NCI-H1694 treated with DMSO at 0.1 percent for 48 hours (cell line): Measurements from ENCODE around the gene SDR9C7.
"Not testable (repeated sequence)": the region's sequence is repeated elsewhere in the genome, so short reads cannot be mapped to it uniquely, and the experiment has no call there.

Source experiments
- DNase-seq: peaks from one replicate; lab custom pipeline; 2025; lab: John Stamatoyannopoulos, UW

Gene SDR9C7

DNA sequence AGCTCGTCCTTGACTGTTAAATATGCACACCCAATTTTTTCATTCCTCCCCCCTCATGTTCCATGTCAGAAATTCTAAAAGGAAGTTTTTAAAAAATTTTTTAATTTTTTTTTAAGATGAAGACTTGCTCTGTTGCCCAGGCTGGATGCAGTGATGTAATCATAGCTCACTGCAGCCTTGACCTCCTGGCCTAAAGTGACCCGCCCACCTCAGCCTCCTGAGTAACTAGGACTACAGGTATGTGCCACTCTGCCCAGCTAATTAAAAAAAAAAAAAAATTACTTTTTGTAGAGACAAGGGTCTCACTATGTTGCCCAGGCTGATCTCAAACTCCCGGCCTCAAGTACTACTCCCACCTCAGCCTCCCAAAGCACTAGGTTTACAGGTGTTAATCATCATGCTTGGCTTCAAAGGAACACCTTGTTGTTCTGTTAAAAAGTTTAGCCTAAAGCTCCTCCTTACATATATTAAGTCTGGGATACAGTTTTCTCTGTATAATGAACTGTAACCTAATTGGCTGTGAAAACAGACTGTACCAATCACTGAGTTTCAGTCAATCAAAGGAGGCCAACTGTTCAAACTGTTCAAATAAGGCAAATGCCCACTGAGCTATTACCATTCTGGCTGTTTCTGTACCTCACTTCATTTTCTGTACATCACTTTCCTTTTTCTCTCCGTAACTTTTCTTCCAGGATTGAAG, 17.8 kb downstream of the SDR9C7 start:
- DNase-seq, result no peak

DNA sequence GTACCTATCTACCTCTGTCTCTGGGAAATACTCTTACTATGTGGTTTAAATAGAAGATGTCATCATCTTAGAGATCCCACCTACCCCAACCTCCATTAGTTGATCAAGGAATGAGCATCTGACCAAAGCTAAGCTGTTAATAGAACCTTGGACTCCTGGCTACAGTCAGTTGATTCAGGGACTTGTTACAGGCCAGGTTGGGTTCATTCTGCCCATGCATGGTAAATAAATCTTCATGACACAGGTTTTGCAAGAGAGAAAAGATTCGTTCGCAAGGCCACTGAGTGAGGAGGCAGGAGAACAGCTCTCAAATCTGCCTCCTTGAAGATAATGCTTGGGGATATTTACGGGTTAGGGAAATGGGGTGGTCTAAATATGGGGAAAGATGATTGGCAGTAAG, 19.5 kb downstream of the SDR9C7 start:
- DNase-seq, result no peak

DNA sequence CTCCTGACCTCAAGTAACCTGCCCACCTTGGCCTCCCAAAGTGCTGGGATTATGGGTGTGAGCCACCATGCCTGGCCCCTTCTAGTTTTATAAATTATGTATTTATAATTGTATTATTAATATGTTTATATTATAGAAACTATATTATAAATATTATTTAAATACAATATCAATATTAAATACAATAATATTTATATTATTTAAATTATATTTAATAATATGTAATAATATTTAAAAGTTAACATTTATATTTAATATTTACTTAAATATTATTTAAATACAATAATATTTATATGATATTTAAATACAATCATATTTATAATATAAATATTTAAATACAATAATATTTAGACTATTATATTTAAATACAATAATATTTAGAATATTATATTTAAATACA, 20.0 kb downstream of the SDR9C7 start:
- no peak for DNase-seq

DNA sequence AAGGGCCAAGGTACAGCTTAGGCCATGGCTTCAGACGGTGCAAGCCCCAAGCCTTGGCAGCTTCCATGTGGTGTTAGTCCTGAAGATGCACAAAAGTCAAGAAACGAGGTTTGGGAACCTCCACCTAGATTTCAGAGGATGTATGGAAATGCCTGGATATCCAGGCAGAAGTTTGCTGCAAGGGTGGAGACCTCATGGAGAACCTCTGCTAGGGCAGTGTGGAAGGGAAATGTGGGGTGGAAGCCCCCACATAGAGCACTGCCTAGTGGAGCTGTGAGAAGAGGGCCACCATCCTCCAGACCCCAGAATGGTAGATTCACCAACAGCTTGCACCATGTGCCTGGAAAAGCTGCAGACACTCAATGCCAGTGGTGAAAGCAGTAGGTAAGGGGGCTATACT, 24.8 kb downstream of the SDR9C7 start:
- DNase-seq, result not testable (repeated sequence)

DNA sequence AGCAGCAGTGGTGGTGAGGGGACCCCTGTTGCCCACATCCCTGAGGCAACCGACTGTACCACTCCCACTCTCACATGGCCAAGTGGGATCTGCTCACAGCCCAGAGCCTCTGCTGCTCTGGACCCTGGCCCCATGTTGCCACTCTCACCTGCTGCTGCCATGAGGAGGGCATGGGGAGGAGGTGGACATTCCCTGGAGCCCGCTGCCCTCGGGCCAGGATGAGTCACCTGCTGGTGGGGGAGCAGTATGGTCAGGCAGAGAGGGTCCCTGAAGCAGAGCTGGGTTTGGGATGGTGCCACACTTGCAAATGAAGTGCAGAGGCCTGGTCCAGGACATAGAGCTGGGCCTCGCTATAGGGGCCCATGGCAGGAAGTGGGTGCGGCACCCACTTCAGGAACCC, 26.1 kb downstream of the SDR9C7 start:
- DNase-seq, result no peak

DNA sequence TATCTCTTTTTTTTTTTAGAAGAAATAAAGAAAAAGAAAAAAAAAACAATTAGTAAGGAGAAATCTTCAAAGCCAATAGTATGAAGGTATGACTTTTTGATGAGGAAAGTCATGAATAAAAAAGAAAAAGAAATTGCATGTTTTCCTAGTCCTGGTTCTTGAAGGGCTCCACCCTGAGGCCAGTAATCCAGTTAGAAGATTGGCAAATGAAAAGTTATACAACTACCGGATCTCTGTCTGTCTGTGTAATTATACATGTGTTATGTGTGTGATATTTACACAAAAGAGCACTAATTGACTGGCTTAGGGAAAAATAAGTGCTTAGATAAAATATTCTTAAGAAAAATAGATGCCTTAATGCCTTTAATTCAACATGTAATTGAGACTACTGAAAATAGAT, 28.4 kb downstream of the SDR9C7 start:
- no peak for DNase-seq

DNA sequence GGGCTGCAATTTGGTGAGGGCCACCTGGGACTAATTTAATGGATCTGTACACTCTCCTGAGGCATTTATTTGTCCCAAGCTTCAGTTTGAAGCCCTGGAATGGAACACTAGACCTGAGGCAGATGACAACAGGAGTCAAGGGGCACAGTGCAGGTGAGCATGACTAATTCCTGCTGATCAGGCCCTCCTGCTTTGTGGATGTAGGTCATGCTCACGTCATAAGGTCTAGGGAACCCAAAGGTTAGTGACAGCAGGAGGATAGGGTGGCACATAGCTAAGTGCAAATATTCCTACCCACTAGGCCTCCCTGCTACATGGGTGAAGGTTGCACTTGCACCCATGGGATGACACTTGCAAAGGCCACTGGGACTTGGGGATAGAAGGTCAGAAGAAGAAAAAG, 30.8 kb downstream of the SDR9C7 start:
- DNase-seq, result no peak

DNA sequence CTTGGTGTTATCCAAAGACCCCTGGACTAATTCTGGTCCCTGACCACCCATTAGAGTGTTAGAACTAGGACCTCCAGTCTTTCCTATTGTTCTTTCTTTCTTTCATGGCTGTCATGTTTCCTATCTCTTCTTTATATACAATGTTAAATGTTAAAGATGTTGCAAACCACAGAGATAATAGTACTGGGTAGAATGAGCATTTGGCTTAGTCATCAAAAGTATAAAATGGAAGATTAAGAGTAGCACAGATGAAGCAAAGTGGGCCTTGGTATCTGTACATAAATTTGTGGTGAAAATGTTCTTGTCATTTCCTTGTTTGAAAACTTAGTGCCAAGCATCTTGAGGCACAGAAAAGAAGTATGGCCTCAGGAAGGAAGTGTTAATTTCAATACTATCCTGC, 32.9 kb downstream of the SDR9C7 start:
- not testable (repeated sequence) for DNase-seq

DNA sequence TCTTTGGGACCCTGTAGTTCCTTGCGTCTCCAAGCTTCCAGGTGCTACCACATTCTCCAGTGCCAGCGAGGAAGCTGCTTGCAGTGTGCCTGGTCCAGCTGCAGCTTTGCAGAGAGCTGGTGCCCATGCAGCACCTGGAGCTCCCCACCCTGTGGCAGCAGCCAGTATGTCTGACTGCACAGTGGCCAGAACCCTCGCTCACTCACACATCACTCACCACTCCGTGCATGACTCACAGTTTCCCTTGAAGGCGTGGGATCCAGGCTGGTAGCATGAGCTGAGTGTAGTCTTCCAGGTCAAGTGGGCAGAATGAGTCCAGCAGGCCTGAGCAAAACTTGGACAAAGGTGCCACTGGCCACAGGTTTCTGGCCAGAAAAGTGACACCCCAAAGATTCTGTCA, 33.6 kb downstream of the SDR9C7 start:
- no peak for DNase-seq

DNA sequence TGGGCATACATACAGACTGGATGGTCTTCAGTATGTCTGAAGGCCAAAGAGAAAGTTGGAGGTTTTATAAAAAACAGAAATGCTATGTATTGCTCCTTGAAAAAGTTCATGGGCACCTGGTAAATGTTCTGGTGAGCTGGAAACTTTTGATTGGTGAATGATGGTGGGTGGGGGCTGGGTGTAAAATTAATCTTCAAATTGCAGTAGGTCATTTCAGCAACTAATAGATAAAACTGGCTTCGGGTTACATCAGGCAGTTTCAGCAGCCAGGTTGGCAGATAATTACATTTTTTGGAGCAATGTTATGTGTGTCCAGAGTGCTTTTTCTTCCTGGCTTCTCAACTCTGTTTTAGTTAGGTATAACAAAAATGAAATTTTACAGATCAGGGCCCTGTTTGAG, 35.3 kb downstream of the SDR9C7 start:
- DNase-seq, result no peak

DNA sequence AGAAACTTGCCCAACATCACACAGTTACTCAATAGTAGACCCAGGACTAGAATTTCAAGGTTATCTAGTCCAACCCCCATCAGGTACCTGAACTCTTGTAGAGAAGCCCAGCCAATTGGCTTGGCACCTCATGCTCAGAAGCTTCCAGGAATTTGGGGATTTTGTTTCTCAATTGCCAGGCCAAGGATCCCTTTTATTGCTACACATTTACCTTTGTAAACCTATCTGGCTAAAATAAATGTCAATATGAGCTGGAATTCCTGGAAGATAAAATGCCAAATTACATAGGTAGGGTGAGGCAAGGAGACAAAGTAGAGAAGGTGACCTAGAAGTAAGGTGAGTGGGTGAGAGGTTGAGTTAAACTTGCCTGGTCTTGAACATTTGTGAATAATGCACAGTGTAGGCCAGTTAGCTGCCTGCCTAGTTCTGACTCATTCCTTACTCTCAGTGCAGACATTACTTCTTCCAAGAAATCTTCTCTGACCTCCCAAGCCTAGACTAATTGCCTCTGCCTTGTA, 36.3 kb downstream of the SDR9C7 start:
- no peak for DNase-seq

DNA sequence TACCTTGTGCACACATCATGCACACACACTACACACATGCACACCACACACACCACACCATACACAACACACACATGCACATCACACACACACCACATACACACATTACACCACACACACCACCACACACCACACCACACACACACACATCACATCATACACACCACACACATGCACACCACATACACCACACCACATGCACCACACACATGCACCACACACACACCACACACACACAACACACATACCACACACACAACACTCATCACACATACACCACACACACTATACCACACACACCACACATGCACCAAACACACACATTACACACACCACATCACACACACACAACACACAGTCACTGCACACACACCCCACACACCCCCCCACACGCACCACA, 38.1 kb downstream of the SDR9C7 start:
- DNase-seq, result no peak

DNA sequence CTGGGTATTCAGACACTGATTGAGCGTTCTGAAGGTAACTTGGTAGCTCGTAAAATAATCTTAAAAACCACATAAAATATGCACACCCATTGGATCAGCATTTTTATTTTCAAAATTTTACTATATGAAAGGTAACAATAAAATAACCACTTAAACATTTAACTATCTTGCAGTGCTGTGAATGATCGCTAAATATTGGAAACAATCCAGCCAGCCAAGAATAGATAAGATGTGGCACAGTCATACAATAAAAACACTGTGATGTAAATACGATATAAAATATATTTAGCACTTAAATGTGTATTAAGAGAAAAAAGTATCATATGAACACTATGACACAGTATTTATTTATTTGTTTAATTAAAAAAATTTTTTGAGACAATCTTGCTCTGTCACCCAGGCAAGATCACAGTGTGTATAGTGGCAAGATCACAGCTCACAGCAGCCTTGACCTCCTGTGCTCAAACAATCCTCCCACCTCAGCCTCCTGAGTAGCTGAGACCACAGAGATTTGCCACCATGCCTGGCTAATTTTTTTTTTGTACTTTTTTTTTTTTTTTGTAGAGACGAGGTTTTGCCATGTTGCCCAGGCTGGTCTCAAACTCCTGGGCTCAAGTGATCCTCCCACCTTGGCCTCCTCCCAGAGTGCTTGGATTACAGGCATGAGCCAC, 39.4 kb downstream of the SDR9C7 start:
- no peak for DNase-seq

DNA sequence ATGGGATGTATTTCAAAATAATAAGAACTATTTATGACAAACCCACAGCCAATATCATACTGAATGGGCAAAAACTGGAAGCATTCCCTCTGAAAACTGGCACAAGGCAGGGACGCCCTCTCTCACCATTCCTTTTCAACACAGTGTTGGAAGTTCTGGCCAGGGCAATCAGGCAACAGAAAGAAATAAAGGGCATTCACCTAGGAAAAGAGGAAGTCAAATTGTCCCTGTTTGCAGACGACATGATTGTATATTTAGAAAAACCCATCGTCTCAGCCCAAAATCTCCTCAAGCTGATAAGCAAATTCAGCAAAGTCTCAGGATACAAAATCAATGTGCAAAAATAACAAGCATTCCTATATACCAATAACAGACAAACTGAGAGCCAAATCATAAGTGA, 42.3 kb downstream of the SDR9C7 start:
- DNase-seq, result not testable (repeated sequence)

DNA sequence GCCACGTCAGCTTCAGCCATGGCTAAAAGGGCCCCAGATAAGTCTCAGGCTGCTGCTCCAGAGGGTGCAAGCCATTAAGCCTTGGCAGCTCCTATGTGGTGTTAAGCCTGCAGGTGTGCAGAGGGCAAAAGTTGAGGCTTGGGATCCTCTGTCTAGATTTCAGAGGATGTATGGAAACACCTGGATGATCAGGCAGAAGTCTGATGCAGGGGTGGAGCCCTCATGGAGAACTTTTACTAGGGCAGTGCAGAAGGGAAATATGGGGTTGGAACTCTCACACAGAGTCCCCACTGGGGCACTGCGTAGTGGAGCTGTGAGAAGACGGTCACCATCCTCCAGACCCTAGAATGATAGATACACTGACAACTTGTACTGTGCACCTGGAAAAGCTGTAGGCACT, 47.9 kb downstream of the SDR9C7 start:
- no peak for DNase-seq

DNA sequence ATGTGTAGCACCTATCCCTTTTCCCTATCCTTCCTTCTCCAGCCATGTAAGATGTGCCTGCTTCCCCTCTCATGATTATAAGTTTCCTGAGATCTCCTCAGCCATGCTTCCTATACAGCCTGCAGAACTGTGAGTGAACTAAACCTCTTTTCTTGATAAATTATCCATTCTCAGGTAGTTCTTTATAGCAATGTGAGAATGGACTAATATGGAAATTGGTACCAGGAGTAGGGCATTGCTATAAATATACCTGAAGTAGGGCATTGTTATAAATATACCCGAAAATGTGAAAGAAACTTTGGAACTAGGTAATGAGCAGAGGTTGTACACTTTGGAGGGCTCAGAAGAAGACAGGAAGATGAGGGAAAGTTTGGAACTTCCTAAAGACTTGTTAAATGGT, 48.9 kb downstream of the SDR9C7 start:
- no peak for DNase-seq

DNA sequence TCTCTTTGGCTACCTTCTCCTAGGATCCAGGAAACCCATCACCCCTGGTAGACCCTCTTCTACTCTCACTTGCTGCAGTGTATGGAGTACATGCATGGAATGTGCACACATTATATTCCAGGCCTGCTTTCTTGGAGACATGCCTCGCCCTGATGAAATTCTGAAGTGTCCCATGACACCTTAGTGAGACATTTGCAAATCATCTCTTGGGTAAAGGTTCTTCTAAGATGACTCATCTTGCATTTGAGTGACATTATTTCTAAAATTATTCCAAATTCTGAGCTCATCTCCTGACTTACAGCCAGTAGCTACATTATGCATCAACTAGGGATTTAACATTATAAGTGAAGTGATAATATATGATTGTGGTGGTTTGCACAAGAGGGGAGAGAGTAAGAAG, 49.8 kb downstream of the SDR9C7 start:
- no peak for DNase-seq

DNA sequence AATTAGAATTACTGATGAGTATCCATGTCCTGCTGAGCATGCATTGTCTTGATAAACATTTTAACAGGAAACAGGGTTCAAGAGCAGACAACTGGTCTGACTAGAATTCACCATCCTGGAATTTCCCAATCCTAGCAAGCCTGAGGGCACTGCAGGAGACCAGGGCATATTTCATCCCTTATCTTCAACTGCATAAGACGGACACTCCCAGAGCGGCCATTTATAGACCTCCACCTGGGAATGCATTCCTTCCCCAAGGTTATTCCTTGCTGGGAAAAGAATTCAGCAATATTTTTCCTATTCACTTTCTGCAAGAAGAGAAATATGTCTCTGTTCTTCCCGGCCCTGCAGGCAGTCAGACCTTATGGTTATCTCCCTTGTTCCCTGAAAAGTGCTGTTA, 51.8 kb downstream of the SDR9C7 start:
- not testable (repeated sequence) for DNase-seq

DNA sequence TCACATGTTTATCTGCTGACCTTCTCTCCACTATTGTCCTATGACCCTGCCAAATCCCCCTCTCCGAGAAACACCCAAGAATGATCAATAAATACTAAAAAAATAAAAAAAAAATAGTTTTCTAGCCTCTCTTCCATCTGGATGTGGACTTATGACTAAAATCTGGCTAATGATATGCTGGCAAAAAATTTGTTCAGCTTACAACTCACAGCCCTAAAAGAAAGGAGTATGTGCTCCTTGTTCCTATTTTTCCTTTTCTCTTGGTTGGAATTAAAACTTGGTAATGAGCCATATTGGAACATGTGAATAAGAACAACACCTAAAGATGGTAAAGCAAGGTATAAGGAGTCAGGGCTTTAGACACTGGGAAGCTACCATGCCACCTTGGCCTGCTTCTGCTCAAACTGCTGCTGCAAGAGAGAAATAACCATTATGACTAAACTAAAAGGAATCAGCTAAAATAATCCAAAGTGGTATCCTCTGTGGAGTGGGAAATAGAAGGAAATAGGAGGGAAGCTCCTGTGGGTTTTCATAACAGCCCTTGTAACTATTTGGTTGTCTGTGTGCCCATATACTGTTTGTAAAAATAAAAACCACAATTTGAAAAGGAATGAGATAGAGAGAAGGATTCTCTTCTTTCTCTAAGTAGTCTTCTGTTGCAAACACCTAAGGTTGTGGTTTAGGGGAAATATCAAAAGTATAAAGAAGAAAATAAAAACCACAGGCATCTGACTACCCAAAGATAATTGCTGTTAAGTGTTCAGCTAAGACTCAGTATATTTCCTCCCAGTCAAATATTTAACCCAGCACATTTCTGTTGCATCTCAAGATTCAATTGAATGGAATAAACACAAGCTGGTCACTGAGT, 53.8 kb downstream of the SDR9C7 start:
- DNase-seq, result no peak

DNA sequence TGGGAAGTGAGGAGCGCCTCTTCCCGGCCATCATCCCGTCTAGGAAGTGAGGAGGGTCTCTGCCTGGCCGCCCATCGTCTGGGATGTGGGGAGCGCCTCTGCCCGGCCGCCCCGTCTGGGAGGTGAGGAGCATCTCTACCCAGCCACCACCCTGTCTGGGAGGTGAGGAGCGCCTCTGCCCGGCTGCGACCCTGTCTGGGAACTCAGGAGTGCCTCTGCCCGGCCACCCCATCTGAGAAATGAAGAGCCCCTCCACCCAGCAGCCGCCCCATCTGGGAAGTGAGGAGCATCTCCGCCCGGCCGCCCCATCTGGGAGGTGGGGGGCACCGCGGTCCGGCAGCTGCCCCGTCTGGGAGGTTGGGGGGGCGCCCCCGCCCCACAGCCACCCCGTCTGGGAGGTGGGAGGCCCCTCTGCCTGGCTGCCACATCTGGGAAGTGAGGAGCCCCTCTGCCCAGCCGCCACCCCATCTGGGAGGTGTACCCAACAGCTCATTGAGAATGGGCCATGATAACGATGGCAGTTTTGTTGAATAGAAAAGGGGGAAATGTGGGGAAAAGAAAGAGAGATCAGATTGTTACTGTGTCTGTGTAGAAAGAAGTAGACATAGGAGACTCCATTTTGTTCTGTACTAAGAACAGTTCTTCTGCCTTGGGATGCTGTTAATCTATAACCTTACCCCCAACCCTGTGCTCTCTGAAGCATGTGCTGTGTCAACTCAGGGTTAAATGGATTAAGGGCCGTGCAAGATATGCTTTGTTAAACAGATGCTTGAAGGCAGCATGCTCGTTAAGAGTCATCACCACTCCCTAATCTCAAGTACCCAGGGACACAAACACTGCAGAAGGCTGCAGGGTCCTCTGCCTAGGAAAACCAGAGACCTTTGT, 54.7 kb downstream of the SDR9C7 start:
- DNase-seq, result not testable (repeated sequence)

DNA sequence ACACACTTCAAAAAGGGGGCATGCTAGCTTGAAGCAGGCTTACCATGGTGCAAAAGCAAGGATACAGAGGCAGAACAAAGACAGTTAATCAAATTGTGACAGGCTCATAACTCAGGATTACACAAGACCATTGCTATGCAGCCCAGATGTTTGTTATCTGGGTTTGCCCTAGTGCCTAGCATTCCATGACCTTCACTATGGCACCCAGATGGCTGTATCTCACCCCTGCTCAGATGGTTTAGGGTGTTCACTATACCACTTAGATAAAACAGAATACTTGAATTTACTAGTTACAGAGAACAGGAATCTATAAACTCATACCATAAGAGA, 56.2 kb downstream of the SDR9C7 start:
- DNase-seq, result no peak
